Body of pancreas (tissue), 4 donors: ENCODE measurements around the gene SHISA4.

Experiments used
- CTCF ChIP-seq, 7 experiments: fragments of 450-650 bp in 4 of 7; fragments of 200-600 bp in 3 of 7; sonication (generic) in 3 of 7; IDR thresholded peaks; one replicate each; pipeline ENCODE4 v1.5.1; 2016 to 2019; ENCODE audit warnings: antibody characterized with exemption in 7 of 7
- POLR2A ChIP-seq, 3 donors: fragments of 450-650 bp; IDR thresholded peaks; one replicate each; pipeline ENCODE4 v1.6.1; 2016; ENCODE audit warnings: antibody characterized with exemption in 3 of 3, mild to moderate bottlenecking in 2 of 3

DNA sequence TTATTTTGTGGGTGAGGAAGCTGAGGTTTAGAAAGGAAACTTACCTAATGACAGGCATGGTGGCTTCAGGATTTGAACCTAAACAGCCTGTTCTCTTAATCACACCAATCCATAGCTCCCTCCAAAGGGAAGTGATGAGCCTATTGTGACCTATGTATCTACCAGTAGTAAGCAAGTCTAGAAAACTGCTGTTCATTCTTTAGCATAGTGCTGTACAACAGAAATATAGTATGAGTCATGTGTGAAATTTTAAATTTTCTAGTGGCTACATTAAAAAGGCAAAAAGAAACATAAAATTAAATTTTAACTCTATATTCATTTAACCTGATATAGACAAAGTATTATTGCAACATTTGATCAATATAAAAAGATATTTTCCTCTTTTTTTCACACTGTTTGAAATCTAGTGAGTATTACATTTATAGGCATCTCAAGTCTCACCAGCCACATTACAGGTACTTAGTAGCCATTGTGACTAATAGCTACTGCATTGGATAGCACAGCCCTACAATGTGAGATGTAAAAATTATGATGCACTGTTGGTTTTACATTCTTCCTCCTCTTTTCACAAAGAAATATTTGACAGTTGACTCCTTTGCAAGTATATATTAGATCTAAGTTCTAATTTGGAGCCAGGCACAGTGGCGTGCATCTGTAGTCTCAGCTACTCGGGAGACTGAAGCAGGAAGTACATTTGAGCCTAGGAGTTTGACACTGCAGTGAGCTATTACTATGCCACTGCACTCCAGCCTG lies 43.2 kb upstream of the SHISA4 start:
- TF ChIP-seq CTCF (IDR thresholded peaks at IDR 0.05) (no peak), POLR2A (IDR thresholded peaks at IDR 0.05) (no peak)
